Measurements from ENCODE around the gene GDPD1.

DNA sequence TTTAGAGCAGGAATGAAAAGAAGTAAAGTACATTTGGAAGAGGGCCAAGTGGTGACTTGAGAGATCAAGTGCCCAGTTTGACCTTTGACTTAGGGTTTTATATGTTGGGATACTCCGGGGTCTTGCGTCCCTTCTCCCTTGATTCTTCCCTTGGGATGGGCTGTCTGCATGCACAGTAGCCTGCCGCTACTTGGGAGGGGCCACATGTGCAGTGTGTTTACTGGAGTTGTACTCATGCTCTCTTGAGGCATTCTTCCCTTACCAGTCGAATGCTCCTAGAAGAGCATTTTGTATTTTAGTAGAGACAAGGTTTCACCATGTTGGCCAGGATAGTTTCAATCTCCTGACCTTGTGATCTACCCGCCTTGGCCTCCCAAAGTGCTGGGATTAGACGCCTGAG lies 23.8 kb downstream of the GDPD1 start:
- TF ChIP-seq, protein P1, sequence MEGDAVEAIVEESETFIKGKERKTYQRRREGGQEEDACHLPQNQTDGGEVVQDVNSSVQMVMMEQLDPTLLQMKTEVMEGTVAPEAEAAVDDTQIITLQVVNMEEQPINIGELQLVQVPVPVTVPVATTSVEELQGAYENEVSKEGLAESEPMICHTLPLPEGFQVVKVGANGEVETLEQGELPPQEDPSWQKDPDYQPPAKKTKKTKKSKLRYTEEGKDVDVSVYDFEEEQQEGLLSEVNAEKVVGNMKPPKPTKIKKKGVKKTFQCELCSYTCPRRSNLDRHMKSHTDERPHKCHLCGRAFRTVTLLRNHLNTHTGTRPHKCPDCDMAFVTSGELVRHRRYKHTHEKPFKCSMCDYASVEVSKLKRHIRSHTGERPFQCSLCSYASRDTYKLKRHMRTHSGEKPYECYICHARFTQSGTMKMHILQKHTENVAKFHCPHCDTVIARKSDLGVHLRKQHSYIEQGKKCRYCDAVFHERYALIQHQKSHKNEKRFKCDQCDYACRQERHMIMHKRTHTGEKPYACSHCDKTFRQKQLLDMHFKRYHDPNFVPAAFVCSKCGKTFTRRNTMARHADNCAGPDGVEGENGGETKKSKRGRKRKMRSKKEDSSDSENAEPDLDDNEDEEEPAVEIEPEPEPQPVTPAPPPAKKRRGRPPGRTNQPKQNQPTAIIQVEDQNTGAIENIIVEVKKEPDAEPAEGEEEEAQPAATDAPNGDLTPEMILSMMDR (IDR thresholded peaks at IDR 0.05): no peak
- TF ChIP-seq FOXK1 (CRISPR knock-in tag; IDR thresholded peaks at IDR 0.05) (no peak), CREM (CRISPR knock-in tag; IDR thresholded peaks at IDR 0.05) (no peak), IRF2 (CRISPR knock-in tag; IDR thresholded peaks at IDR 0.05; ENCODE audit: borderline replicate concordance, low read depth) (no peak), USF1 (CRISPR knock-in tag; IDR thresholded peaks at IDR 0.05) (no peak), ZNF396 (CRISPR knock-in tag; IDR thresholded peaks at IDR 0.05; ENCODE audit: borderline replicate concordance) (no peak), USF2 (CRISPR knock-in tag; IDR thresholded peaks at IDR 0.05) (no peak), PRDM15 (CRISPR knock-in tag; IDR thresholded peaks at IDR 0.05) (no peak), SMAD3 (CRISPR knock-in tag; IDR thresholded peaks at IDR 0.05; ENCODE audit: borderline replicate concordance) (no peak), GRHL2 (CRISPR knock-in tag; IDR thresholded peaks at IDR 0.05; ENCODE audit: insufficient replicate concordance, severe bottlenecking) (no peak), ZNF512 (CRISPR knock-in tag; IDR thresholded peaks at IDR 0.05; ENCODE audit: borderline replicate concordance) (no peak)
- TF ChIP-seq, protein P2, sequence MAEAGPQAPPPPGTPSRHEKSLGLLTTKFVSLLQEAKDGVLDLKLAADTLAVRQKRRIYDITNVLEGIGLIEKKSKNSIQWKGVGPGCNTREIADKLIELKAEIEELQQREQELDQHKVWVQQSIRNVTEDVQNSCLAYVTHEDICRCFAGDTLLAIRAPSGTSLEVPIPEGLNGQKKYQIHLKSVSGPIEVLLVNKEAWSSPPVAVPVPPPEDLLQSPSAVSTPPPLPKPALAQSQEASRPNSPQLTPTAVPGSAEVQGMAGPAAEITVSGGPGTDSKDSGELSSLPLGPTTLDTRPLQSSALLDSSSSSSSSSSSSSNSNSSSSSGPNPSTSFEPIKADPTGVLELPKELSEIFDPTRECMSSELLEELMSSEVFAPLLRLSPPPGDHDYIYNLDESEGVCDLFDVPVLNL (CRISPR knock-in tag; IDR thresholded peaks at IDR 0.05; ENCODE audit: borderline replicate concordance, low read depth): no peak
- TF ChIP-seq, protein P3, sequence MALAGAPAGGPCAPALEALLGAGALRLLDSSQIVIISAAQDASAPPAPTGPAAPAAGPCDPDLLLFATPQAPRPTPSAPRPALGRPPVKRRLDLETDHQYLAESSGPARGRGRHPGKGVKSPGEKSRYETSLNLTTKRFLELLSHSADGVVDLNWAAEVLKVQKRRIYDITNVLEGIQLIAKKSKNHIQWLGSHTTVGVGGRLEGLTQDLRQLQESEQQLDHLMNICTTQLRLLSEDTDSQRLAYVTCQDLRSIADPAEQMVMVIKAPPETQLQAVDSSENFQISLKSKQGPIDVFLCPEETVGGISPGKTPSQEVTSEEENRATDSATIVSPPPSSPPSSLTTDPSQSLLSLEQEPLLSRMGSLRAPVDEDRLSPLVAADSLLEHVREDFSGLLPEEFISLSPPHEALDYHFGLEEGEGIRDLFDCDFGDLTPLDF (CRISPR knock-in tag; IDR thresholded peaks at IDR 0.05): no peak

All from WTC11 (cell line).